RWPE2 (cell line): ENCODE data around the gene CCS.

ENCODE experiments used
- ATAC-seq: fragments of 200-7000 bp; cut with Tn5 transposase; 3 replicates; pipeline ENCODE4 v1.9.1; 2021; ENCODE audit warnings: low read depth
- DNase-seq: peaks from one replicate; pipeline ENCODE4 v3.0.0-alpha.2; 2020; ENCODE audit warnings: low spot score
- H3K27ac ChIP-seq: fragments of 450-650 bp; 2 replicates; pipeline ENCODE4 v1.5.1; 2017; ENCODE audit warnings: mild to moderate bottlenecking; ENCODE audit not compliant: poor library complexity, severe bottlenecking
- H3K27me3 ChIP-seq: fragments of 250-450 bp; sonication (Bioruptor Pico); 2 replicates; pipeline ENCODE4 v1.5.1; 2021; ENCODE audit warnings: mild to moderate bottlenecking, moderate library complexity; ENCODE audit not compliant: insufficient read depth, poor library complexity, severe bottlenecking
- H3K36me3 ChIP-seq: fragments of 250-450 bp; sonication (Bioruptor Pico); 2 replicates; pipeline ENCODE4 v1.5.1; 2020; ENCODE audit warnings: low read depth, mild to moderate bottlenecking, moderate library complexity
- H3K4me1 ChIP-seq: fragments of 250-450 bp; sonication (Bioruptor Pico); 2 replicates; pipeline ENCODE4 v1.5.1; 2021; ENCODE audit warnings: mild to moderate bottlenecking, moderate library complexity; ENCODE audit not compliant: insufficient read depth, poor library complexity, severe bottlenecking
- H3K4me3 ChIP-seq: fragments of 250-450 bp; sonication (Bioruptor Pico); 2 replicates; pipeline ENCODE4 v1.5.1; 2021; ENCODE audit warnings: mild to moderate bottlenecking, moderate library complexity; ENCODE audit not compliant: severe bottlenecking
- H3K9me3 ChIP-seq: fragments of 250-450 bp; sonication (Bioruptor Pico); 2 replicates; pipeline ENCODE4 v1.5.1; 2021; ENCODE audit warnings: mild to moderate bottlenecking, moderate library complexity; ENCODE audit not compliant: severe bottlenecking
- TF ChIP-seq, protein P1 (sequence below): fragments of 450-650 bp; IDR thresholded peaks from one replicate; pipeline ENCODE4 v1.5.1; 2017; ENCODE audit warnings: mild to moderate bottlenecking, moderate library complexity; ENCODE audit not compliant: poor library complexity, severe bottlenecking

Gene CCS

DNA sequence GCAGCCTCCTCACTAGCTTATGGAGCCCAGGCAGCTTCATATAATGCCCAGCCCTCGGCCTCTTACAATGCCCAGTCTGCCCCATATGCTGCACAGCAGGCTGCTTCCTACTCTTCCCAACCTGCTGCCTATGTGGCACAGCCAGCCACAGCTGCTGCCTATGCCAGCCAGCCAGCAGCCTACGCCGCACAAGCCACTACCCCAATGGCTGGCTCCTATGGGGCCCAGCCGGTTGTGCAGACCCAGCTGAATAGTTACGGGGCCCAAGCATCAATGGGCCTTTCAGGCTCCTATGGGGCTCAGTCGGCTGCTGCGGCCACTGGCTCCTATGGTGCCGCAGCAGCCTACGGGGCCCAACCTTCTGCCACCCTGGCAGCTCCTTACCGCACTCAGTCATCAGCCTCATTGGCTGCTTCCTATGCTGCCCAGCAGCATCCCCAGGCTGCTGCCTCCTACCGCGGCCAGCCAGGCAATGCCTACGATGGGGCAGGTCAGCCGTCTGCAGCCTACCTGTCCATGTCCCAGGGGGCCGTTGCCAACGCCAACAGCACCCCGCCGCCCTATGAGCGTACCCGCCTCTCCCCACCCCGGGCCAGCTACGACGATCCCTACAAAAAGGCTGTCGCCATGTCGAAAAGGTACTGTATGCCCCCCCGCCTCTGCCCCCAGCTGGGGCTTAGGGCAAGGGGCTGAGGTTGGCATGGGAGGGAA lies 32.2 kb downstream of the CCS start:
- ATAC-seq (no peak), DNase-seq (no peak)
- H3K4me3 ChIP-seq, result no peak overlapping the region
- no peaks in the 10 kb centered on the region for H3K4me1 ChIP-seq
- no peaks in the 10 kb centered on the region for H3K9me3 ChIP-seq
- H3K27ac ChIP-seq, result no peak overlapping the region
- TF ChIP-seq, protein P1, sequence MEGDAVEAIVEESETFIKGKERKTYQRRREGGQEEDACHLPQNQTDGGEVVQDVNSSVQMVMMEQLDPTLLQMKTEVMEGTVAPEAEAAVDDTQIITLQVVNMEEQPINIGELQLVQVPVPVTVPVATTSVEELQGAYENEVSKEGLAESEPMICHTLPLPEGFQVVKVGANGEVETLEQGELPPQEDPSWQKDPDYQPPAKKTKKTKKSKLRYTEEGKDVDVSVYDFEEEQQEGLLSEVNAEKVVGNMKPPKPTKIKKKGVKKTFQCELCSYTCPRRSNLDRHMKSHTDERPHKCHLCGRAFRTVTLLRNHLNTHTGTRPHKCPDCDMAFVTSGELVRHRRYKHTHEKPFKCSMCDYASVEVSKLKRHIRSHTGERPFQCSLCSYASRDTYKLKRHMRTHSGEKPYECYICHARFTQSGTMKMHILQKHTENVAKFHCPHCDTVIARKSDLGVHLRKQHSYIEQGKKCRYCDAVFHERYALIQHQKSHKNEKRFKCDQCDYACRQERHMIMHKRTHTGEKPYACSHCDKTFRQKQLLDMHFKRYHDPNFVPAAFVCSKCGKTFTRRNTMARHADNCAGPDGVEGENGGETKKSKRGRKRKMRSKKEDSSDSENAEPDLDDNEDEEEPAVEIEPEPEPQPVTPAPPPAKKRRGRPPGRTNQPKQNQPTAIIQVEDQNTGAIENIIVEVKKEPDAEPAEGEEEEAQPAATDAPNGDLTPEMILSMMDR, result no peak
- no peaks in the 10 kb centered on the region for H3K27me3 ChIP-seq
- H3K36me3 ChIP-seq, result peaks cover 96% of the 10 kb centered on the region

DNA sequence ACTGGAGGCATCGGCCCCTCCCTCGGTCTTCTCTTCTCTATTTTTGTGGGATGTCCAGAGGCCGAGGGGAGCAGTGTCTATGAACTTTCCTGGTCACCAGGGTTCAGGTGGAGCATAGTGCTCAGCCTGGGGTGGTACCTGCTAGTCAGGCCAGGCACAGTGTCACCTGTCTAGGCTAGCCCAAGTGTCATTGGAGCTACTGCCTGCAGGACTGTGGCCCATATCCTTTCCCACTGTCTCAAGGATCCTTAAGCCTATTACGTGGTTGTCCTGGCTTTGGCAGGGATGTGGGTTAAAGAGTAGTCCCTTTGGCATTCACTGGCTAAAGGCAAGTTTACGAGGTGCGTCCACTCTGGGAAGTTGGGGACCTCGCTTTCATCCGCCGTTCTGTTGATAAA lies 32.8 kb downstream of the CCS start:
- peaks cover 96% of the 10 kb centered on the region for H3K36me3 ChIP-seq
- TF ChIP-seq, protein P1, result no peak
- no peaks in the 10 kb centered on the region for H3K27me3 ChIP-seq
- no peak overlapping the region for H3K27ac ChIP-seq
- no peaks in the 10 kb centered on the region for H3K9me3 ChIP-seq
- ATAC-seq (no peak), DNase-seq (no peak)
- no peaks in the 10 kb centered on the region for H3K4me1 ChIP-seq
- no peak overlapping the region for H3K4me3 ChIP-seq

DNA sequence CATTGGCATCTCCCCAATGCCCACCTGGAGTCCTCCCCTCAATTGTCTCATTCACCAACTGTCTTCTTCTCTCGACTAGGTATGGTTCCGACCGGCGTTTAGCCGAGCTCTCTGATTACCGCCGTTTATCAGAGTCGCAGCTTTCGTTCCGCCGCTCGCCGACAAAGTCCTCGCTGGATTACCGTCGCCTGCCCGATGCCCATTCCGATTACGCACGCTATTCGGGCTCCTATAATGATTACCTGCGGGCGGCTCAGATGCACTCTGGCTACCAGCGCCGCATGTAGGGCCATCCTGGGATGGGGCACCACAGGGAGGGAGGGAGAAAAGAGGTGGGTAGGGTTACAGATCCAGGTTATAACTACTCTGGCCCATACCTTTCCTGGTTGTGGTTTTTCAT lies 33.4 kb downstream of the CCS start:
- TF ChIP-seq, protein P1, result no peak
- H3K27ac ChIP-seq, result no peak overlapping the region
- no peaks in the 10 kb centered on the region for H3K4me1 ChIP-seq
- ATAC-seq (no peak), DNase-seq (no peak)
- H3K36me3 ChIP-seq, result peaks cover 91% of the 10 kb centered on the region
- H3K27me3 ChIP-seq, result no peaks in the 10 kb centered on the region
- no peaks in the 10 kb centered on the region for H3K9me3 ChIP-seq
- no peak overlapping the region for H3K4me3 ChIP-seq

DNA sequence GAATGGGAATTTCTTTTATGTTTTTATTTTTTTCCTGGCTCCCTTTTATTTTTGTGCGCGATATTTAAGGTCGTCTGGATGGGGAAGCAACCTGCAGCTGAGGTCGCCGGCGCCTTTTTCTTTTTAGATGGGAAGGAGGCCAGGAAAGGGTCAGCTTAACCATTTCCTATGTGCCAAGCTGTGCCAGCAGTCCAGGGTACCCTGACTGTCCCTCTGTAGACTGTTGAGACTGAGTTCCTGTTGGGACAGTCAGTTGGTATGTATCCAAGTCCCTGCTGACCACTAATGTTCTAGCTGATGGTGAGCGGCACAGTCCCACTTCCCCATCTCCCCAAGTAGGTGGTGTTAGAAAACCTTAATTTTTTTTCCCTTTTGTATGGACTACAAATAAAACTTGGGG lies 33.9 kb downstream of the CCS start:
- Histone ChIP-seq H3K4me1 (no peaks in the 10 kb centered on the region), H3K27me3 (no peaks in the 10 kb centered on the region), H3K36me3 (peaks cover 89% of the 10 kb centered on the region), H3K27ac (no peak overlapping the region), H3K9me3 (no peaks in the 10 kb centered on the region), H3K4me3 (no peak overlapping the region)
- no peak for DNase-seq
- no peak for ATAC-seq
- TF ChIP-seq, protein P1, result no peak

DNA sequence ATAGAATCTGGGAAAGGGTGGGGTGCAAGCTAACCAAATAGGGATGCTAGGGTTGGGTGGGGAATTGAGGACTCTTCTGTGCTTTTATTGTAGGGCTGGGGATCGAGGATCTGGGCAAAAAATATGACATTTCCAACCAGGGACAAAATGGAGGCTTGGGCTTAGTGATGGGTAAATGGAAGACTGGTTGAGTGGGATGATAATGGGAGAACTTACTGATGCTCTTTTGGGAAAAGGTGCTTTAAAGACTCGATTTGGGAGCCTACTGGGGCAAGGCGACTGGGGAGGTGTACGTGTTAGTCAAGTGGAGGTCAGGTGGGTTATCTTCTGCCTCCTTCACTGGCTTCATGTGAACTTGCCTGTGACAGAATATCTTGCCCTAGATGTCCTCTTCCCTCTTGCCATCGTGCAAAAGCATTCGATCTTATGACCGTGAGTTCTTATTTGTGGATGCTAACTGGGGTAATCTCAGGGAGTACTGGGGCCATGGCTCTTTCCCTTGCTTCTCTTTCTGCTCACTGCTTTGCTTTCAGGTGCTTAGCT lies 35.1 kb downstream of the CCS start:
- Histone ChIP-seq H3K4me1 (no peaks in the 10 kb centered on the region), H3K27ac (no peak overlapping the region), H3K27me3 (no peaks in the 10 kb centered on the region), H3K9me3 (no peaks in the 10 kb centered on the region), H3K36me3 (peaks cover 91% of the 10 kb centered on the region), H3K4me3 (no peak overlapping the region)
- DNase-seq, result no peak
- TF ChIP-seq, protein P1, result no peak
- no peak for ATAC-seq
